HG02642 (cell line): ENCODE results near the gene LMAN2L.

Source experiments
- ATAC-seq: cut with Tn5 transposase; IDR thresholded peaks from one replicate; pipeline ENCODE4 v1.9.1; 2021; ENCODE audit warnings: mild to moderate bottlenecking; ENCODE audit not compliant: unreplicated experiment, poor library complexity

Gene LMAN2L

GRCh38 chr2:96739633-96740428 lies at the start of gene LMAN2L:
LMAN2L (minus strand) TSS chr2:96740064; CDS start chr2:96740040, 24 bp downstream.
- peak; percentile 99 for ATAC-seq

- ATAC-seq = no peak
These were observed 49.4 kb upstream of the LMAN2L start for GRCh38 chr2:96789245-96789617.

- ATAC-seq = no peak
These were observed 48.8 kb upstream of the LMAN2L start for GRCh38 chr2:96788442-96789244.

GRCh38 chr2:96787411-96787810 lies 47.5 kb upstream of the LMAN2L start:
- ATAC-seq = no peak

- ATAC-seq = no peak
These were observed 43.5 kb upstream of the LMAN2L start for GRCh38 chr2:96783388-96783787.

GRCh38 chr2:96775160-96775559 lies 35.3 kb upstream of the LMAN2L start:
- no peak for ATAC-seq

- no peak for ATAC-seq
These were observed 34.1 kb upstream of the LMAN2L start for GRCh38 chr2:96773922-96774321.

GRCh38 chr2:96772903-96773671 lies 33.2 kb upstream of the LMAN2L start:
- ATAC-seq = no peak

GRCh38 chr2:96771796-96772618 lies 32.1 kb upstream of the LMAN2L start:
- ATAC-seq = no peak

GRCh38 chr2:96770442-96771202 lies 30.8 kb upstream of the LMAN2L start:
- ATAC-seq = no peak

- ATAC-seq = no peak
These were observed 29.9 kb upstream of the LMAN2L start for GRCh38 chr2:96769814-96770213.

- peak; percentile 36 for ATAC-seq
These were observed 28.3 kb upstream of the LMAN2L start for GRCh38 chr2:96768083-96768561.

- no peak for ATAC-seq
These were observed 27.4 kb upstream of the LMAN2L start for GRCh38 chr2:96767135-96767871.

GRCh38 chr2:96764253-96764637 lies 24.4 kb upstream of the LMAN2L start:
- ATAC-seq = no peak

- no peak for ATAC-seq
These were observed 23.8 kb upstream of the LMAN2L start for GRCh38 chr2:96763511-96764252.

- no peak for ATAC-seq
These were observed 22.9 kb upstream of the LMAN2L start for GRCh38 chr2:96762529-96763311.
